Stimulated activated CD8-positive, alpha-beta memory T cell treated with anti-CD3 and anti-CD28 coated beads, Interleukin-7, amount 100 ng/mL, for 1 hour (primary cell): Measurements from ENCODE around the gene UST.
"Not testable (repeated sequence)": the region's sequence is repeated elsewhere in the genome, so short reads cannot be mapped to it uniquely, and the experiment has no call there.

Source experiments
- DNase-seq, 2 donors: peaks; one replicate each; pipeline ENCODE4 v3.0.0-alpha.2; 2020; ENCODE audit warnings: low read depth in 2 of 2

UST gene

GRCh38 chr6:148868314-148868713 lies 121.5 kb downstream of the UST start:
- no peak for DNase-seq

- DNase-seq = no peak
Measured at GRCh38 chr6:148868901-148869300, 122.1 kb downstream of the UST start.

- DNase-seq = no peak
Measured at GRCh38 chr6:148869585-148869984, 122.8 kb downstream of the UST start.

- no peak for DNase-seq
Measured at GRCh38 chr6:148873154-148873553, 126.3 kb downstream of the UST start.

- DNase-seq = no peak
Measured at GRCh38 chr6:148873868-148874267, 127.0 kb downstream of the UST start.

- DNase-seq = no peak
Measured at GRCh38 chr6:148874698-148875293, 128.0 kb downstream of the UST start.

GRCh38 chr6:148878683-148879082 lies 131.9 kb downstream of the UST start:
- no peak for DNase-seq

- not testable (repeated sequence) for DNase-seq
Measured at GRCh38 chr6:148880742-148881141, 133.9 kb downstream of the UST start.

GRCh38 chr6:148881593-148882311 lies 134.9 kb downstream of the UST start:
- no peak for DNase-seq

- DNase-seq = no peak
Measured at GRCh38 chr6:148883270-148883669, 136.4 kb downstream of the UST start.

GRCh38 chr6:148884461-148884860 lies 137.6 kb downstream of the UST start:
- DNase-seq = no peak

- no peak for DNase-seq
Measured at GRCh38 chr6:148885136-148885865, 138.5 kb downstream of the UST start.

GRCh38 chr6:148885925-148886845 lies 139.4 kb downstream of the UST start:
- DNase-seq = no peak

GRCh38 chr6:148887181-148887580 lies 140.4 kb downstream of the UST start:
- DNase-seq = no peak

- DNase-seq = no peak
Measured at GRCh38 chr6:148888856-148889255, 142.0 kb downstream of the UST start.

GRCh38 chr6:148890096-148890495 lies 143.3 kb downstream of the UST start:
- no peak for DNase-seq

GRCh38 chr6:148890652-148891404 lies 144.0 kb downstream of the UST start:
- no peak for DNase-seq

GRCh38 chr6:148891405-148891783 lies 144.6 kb downstream of the UST start:
- no peak for DNase-seq

- no peak for DNase-seq
Measured at GRCh38 chr6:148892247-148892646, 145.4 kb downstream of the UST start.

- no peak for DNase-seq
Measured at GRCh38 chr6:148893073-148893472, 146.2 kb downstream of the UST start.

GRCh38 chr6:148893481-148893880 lies 146.7 kb downstream of the UST start:
- DNase-seq = no peak
